NB4 (cell line): ENCODE measurements around the gene FNBP1L.

Experiments
- CTCF ChIP-seq: IDR thresholded peaks from one replicate; pipeline ENCODE4 v1.5.1; 2012; ENCODE audit warnings: low read depth, low read length
- MAX ChIP-seq: IDR thresholded peaks from 2 replicates; pipeline ENCODE4 v1.6.1; 2011; ENCODE audit warnings: low read depth, low read length
- POLR2A ChIP-seq: IDR thresholded peaks from 2 replicates; pipeline ENCODE4 v1.6.1; 2011; ENCODE audit warnings: mild to moderate bottlenecking; ENCODE audit not compliant: insufficient read length; ENCODE audit errors: extremely low read depth

DNA sequence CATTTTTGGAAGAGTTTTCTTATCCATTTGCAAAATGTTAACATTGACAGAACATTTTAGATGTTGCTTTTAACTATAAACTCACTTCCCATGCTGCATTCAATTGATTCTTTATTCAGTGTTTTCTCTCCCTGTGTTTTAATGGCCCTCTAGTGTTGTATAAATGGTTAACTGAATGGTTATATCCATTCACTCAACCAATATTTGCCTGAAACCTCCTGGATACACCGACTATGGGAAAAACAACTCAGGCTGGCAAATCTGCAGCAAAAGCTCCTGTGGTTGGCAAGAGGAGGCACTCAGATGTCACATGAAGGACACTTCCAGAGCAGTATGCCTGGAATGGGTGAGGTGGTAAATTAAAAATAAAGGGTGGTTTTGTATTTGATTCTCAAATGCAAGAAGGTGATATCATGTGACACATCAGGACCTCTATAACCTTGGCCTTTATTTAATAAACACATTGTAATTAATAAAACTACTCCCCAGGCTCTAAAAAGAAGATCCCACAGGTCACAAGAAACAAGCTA lies 126.1 kb downstream of the FNBP1L start:
- TF ChIP-seq POLR2A (no peak), CTCF (no peak), MAX (no peak)
